H1 (cell line): Measurements from ENCODE around the gene GRIK4. TPM values are rescaled to one million over a fixed set of nuclear protein-coding genes. Genes with fewer than 3 reads are reported as not detected.

Source experiments
- CTCF ChIA-PET: fragments of 300-600 bp; sonication (Branson Sonifier 250); formaldehyde crosslinking; loops from one replicate; lab custom pipeline; 2021; ENCODE audit not compliant: partially characterized antibody; lab: Charles Lee
- POLR2A ChIA-PET: fragments of 300-600 bp; sonication (Branson Sonifier 250); formaldehyde crosslinking; loops from one replicate; lab custom pipeline; 2021; ENCODE audit warnings: inconsistent platforms; ENCODE audit not compliant: partially characterized antibody; lab: Charles Lee
- DNase-seq, 2 experiments: peaks; one replicate each; pipeline versions ENCODE4 v3.0.0 to v3.0.0-alpha.2; 2010 to 2022; ENCODE audit warnings: low spot score in 2 of 2, low read depth in 1 of 2, mixed read lengths in 1 of 2
- FAIRE-seq: peaks from 2 replicates; lab custom pipeline; 2011; peaks lifted over from hg19 to GRCh38; lab: Jason Lieb, UNC
- H2AFZ ChIP-seq: 2 replicates; pipeline ENCODE4 v1.8.1; 2012; ENCODE audit warnings: low read length, inconsistent platforms
- H2AK5ac ChIP-seq: 2 replicates; pipeline ENCODE4 v1.6.1; 2013; ENCODE audit warnings: low read depth, low read length
- H2BK120ac ChIP-seq: replicated peaks from 2 replicates; pipeline ENCODE3; 2013; ENCODE audit warnings: low read depth, low read length, inconsistent platforms
- H2BK12ac ChIP-seq: 2 replicates; pipeline ENCODE4 v1.6.1; 2013; ENCODE audit warnings: low read depth, low read length
- H2BK15ac ChIP-seq: 2 replicates; pipeline ENCODE4 v1.6.1; 2013; ENCODE audit warnings: low read length
- H2BK20ac ChIP-seq: 2 replicates; pipeline ENCODE4 v1.6.1; 2013; ENCODE audit warnings: low read length
- H2BK5ac ChIP-seq: 2 replicates; pipeline ENCODE4 v1.6.1; 2013; ENCODE audit warnings: low read depth, low read length
- H3K14ac ChIP-seq: 2 replicates; pipeline ENCODE4 v1.6.1; 2013; ENCODE audit warnings: inconsistent platforms; ENCODE audit not compliant: insufficient read length
- H3K18ac ChIP-seq: 2 replicates; pipeline ENCODE4 v1.6.1; 2013; ENCODE audit warnings: low read length; ENCODE audit errors: extremely low read depth
- H3K23ac ChIP-seq: 2 replicates; pipeline ENCODE4 v1.6.1; 2013; ENCODE audit warnings: inconsistent platforms; ENCODE audit not compliant: insufficient read length
- H3K23me2 ChIP-seq: 2 replicates; pipeline ENCODE4 v1.6.1; 2013; ENCODE audit warnings: low read depth, low read length
- H3K27ac ChIP-seq: 2 replicates; pipeline ENCODE4 v1.6.1; 2011; ENCODE audit warnings: low read depth, low read length, inconsistent platforms
- H3K27me3 ChIP-seq, 4 experiments: replicated peaks in 1 of 4; 1 replicate in 1 of 4; 2 replicates in 3 of 4; pipeline versions ENCODE4 v1.6.1 to v1.8.1; 2011 to 2013; ENCODE audit warnings: low read length in 3 of 4, mild to moderate bottlenecking in 3 of 4, inconsistent platforms in 2 of 4, mixed read lengths in 2 of 4, moderate library complexity in 1 of 4; ENCODE audit not compliant: control insufficient read depth in 3 of 4, insufficient read depth in 3 of 4; ENCODE audit errors: extremely low read depth in 1 of 4
- H3K36me3 ChIP-seq, 4 experiments: 2 replicates each; pipeline versions ENCODE4 v1.6.1 to v1.8.1; 2011 to 2013; ENCODE audit warnings: mild to moderate bottlenecking in 4 of 4, low read length in 3 of 4, moderate library complexity in 2 of 4, control low read depth in 1 of 4, inconsistent platforms in 1 of 4; ENCODE audit not compliant: insufficient read depth in 4 of 4, control insufficient read depth in 2 of 4
- H3K4ac ChIP-seq: replicated peaks from 2 replicates; pipeline ENCODE3; 2013; ENCODE audit warnings: low read length, low read depth, mixed read lengths, inconsistent platforms; ENCODE audit not compliant: insufficient read length
- H3K4me1 ChIP-seq, 4 experiments: replicated peaks in 1 of 4; 1 replicate in 1 of 4; 2 replicates in 3 of 4; pipeline versions ENCODE4 v1.6.1 to v1.8.1; 2011 to 2013; ENCODE audit warnings: low read length in 3 of 4, inconsistent platforms in 2 of 4, mixed read lengths in 1 of 4; ENCODE audit not compliant: insufficient read depth in 4 of 4, control insufficient read depth in 3 of 4
- H3K4me2 ChIP-seq, 2 experiments: 2 replicates each; pipeline versions ENCODE4 v1.6.1 to v1.8.1; 2011 to 2013; ENCODE audit warnings: low read depth in 2 of 2, low read length in 2 of 2, control low read depth in 1 of 2, inconsistent platforms in 1 of 2, mild to moderate bottlenecking in 1 of 2; ENCODE audit not compliant: insufficient read depth in 1 of 2
- H3K4me3 ChIP-seq, 4 experiments: fragments of 200-600, 300-600 bp in 1 of 4; sonication (generic), shearing (Covaris generic), sonication (Bioruptor Twin) in 1 of 4; 2 replicates each; pipeline versions ENCODE4 v1.5.1 to v1.8.1; 2011 to 2016; ENCODE audit warnings: low read length in 4 of 4, low read depth in 3 of 4, control low read depth in 2 of 4, inconsistent platforms in 2 of 4, mild to moderate bottlenecking in 2 of 4, mixed read lengths in 1 of 4, moderate library complexity in 1 of 4; ENCODE audit not compliant: insufficient read depth in 2 of 4; ENCODE audit errors: extremely low read depth in 1 of 4
- H3K56ac ChIP-seq: replicated peaks from 2 replicates; pipeline ENCODE3; 2013; ENCODE audit warnings: low read depth, mild to moderate bottlenecking, mixed read lengths, low read length, inconsistent platforms; ENCODE audit not compliant: insufficient read length
- H3K79me1 ChIP-seq: 2 replicates; pipeline ENCODE4 v1.6.1; 2013; ENCODE audit warnings: low read depth, low read length, control low read depth
- H3K79me2 ChIP-seq, 2 experiments: 2 replicates each; pipeline versions ENCODE4 v1.6.1 to v1.8.1; 2012 to 2013; ENCODE audit warnings: low read length in 2 of 2, mild to moderate bottlenecking in 2 of 2, inconsistent platforms in 1 of 2; ENCODE audit not compliant: insufficient read depth in 2 of 2, control insufficient read depth in 1 of 2
- H3K9ac ChIP-seq, 4 experiments: replicated peaks in 1 of 4; 1 replicate in 1 of 4; 2 replicates in 3 of 4; pipeline versions ENCODE4 v1.6.1 to v1.8.1; 2011 to 2013; ENCODE audit warnings: low read depth in 3 of 4, low read length in 3 of 4, control low read depth in 2 of 4, mild to moderate bottlenecking in 2 of 4, moderate library complexity in 2 of 4, inconsistent platforms in 1 of 4; ENCODE audit errors: extremely low read depth in 1 of 4
- H3K9me3 ChIP-seq, 2 experiments: 2 replicates each; pipeline versions ENCODE4 v1.6.1 to v1.8.1; 2012 to 2013; ENCODE audit warnings: mild to moderate bottlenecking in 2 of 2, moderate library complexity in 2 of 2, control low read depth in 1 of 2, inconsistent platforms in 1 of 2, low read depth in 1 of 2, low read length in 1 of 2, mixed read lengths in 1 of 2; ENCODE audit not compliant: insufficient read depth in 2 of 2
- H4K20me1 ChIP-seq, 2 experiments: replicated peaks in 1 of 2; 2 replicates each; pipeline versions ENCODE3 to v1.8.1; 2011 to 2013; ENCODE audit warnings: inconsistent platforms in 2 of 2, low read length in 2 of 2, mild to moderate bottlenecking in 1 of 2; ENCODE audit not compliant: insufficient read depth in 2 of 2, control insufficient read depth in 1 of 2
- H4K5ac ChIP-seq: 2 replicates; pipeline ENCODE4 v1.6.1; 2013; ENCODE audit warnings: low read length, low read depth, mixed read lengths, inconsistent platforms; ENCODE audit not compliant: insufficient read length
- H4K8ac ChIP-seq: 2 replicates; pipeline ENCODE4 v1.8.0; 2013; ENCODE audit warnings: mild to moderate bottlenecking, moderate library complexity, low read length, inconsistent platforms; ENCODE audit not compliant: insufficient read depth; ENCODE audit errors: extremely low read depth
- H4K91ac ChIP-seq: replicated peaks from 2 replicates; pipeline ENCODE3; 2013; ENCODE audit warnings: low read length, mixed read lengths, inconsistent platforms; ENCODE audit not compliant: insufficient read length
- BACH1 ChIP-seq: IDR thresholded peaks from 2 replicates; pipeline ENCODE4 v1.6.1; 2012; ENCODE audit warnings: low read length, improper control_type of control experiment
- RAD21 ChIP-seq, 2 experiments: IDR thresholded peaks in 1 of 2; conservative IDR thresholded peaks in 1 of 2; 2 replicates each; pipeline ENCODE4 v1.6.1; 2011; ENCODE audit warnings: low read depth in 2 of 2, low read length in 2 of 2, improper control_type of control experiment in 1 of 2, inconsistent platforms in 1 of 2, mild to moderate bottlenecking in 1 of 2, moderate library complexity in 1 of 2
- WGBS, 2 experiments: shearing (Covaris generic) in 1 of 2; methylation state at CpG; one replicate each; pipeline versions ENCODE4 v1.1.6 to v1.1.7; 2013 to 2015; ENCODE audit warnings: low lambda C conversion rate in 2 of 2, mixed read lengths in 2 of 2, inconsistent platforms in 1 of 2, low coverage in 1 of 2, missing lambda C conversion rate in 1 of 2; ENCODE audit not compliant: insufficient replicate concordance in 2 of 2, insufficient coverage in 1 of 2, insufficient read length in 1 of 2; ENCODE audit errors: extremely low coverage in 1 of 2, missing lambda C conversion rate in 1 of 2; 5-methylcytosine and 5-hydroxymethylcytosine counted together
- polyA plus RNA-seq, 7 experiments: library from polyadenylated mRNA; depleted of rRNA in 3 of 7; stranded (reverse) in 5 of 7; unstranded in 2 of 7; fragments of >200 nt in 5 of 7; fragments of 200-250 nt in 2 of 7; gene quantifications; 1 replicate in 5 of 7; 2 replicates in 1 of 7; 4 replicates in 1 of 7; pipeline versions ENCODE4 v1.2.1 to v1.2.3, GENCODE V29; 2011 to 2013; ENCODE audit warnings: missing spikeins in 2 of 7, mixed read lengths in 2 of 7
- total RNA-seq: library from RNA; stranded (reverse); fragmentation: NEBNext Ultra II Directional; extraction: Animal tissue kit (Norgen Biotek cat#: 25700); gene quantifications from 2 replicates; pipeline ENCODE4 v1.2.1, GENCODE V29; 2021
- TF ChIP-seq, protein P1 (sequence below), 3 experiments: IDR thresholded peaks; 1 replicate in 2 of 3; 2 replicates in 1 of 3; pipeline versions ENCODE4 v1.5.1 to v1.6.1; 2011; ENCODE audit warnings: low read length in 3 of 3, mild to moderate bottlenecking in 3 of 3, inconsistent platforms in 2 of 3, low read depth in 1 of 3, moderate library complexity in 1 of 3; ENCODE audit not compliant: insufficient read depth in 1 of 3; ENCODE audit errors: control extremely low read depth in 1 of 3

Gene GRIK4
- total and polyA plus RNA-seq, 2 of the 8 experiments (the other 6 are each of a cell fraction or from before 2014, with no cell fraction given), result 1.2 to 2.9 TPM

DNA sequence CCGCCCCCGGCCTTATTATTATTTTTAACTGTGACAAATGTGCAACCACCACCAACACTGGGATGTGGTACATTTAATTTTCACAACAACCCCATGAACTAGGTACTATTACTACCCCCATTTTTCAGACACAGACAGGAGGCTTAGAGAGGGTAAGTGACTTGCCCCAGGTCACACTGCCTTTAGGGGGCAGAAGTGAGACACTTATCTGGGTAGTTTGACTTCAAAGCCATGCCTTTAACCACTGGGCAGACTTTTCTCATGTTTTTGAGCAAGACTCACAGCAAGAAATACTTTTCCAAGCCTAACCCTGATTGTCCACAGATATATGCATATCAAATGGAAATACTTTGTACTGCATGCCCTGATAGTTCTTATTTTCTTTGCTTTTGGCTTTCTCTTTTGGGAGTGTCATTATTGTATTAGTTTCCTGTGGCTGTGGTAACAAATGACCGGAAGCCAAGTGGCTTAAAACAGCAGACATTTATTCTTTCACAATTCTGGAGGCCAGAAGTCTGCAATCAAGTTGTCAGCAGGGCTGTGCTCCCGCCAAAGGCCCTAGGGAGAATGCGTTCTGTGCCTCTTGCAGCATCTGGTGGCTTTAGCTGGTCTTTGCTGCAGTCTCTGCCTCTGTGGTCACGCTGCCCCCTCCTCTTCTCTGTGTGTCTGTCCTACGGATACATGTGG, 110.8 kb downstream of the GRIK4 start:
- no peak overlapping the region for H3K4me3 ChIP-seq
- H3K18ac ChIP-seq, result no peak overlapping the region
- no peaks in the 10 kb centered on the region for H3K36me3 ChIP-seq
- no peaks in the 10 kb centered on the region for H3K79me2 ChIP-seq
- H3K4ac ChIP-seq, result no peak overlapping the region
- no peaks in the 10 kb centered on the region for H3K27me3 ChIP-seq
- WGBS, 2 experiments, result 80% methylated on average over 7 of the region's 7 CpGs; no CpG with 5 or more reads in 1 of the 2 experiments
- H3K23me2 ChIP-seq, result no peaks in the 10 kb centered on the region
- no peak for FAIRE-seq
- H2BK12ac ChIP-seq, result no peak overlapping the region
- H3K9me3 ChIP-seq, result peaks cover 17% of the 10 kb centered on the region in 2 experiments
- no peak overlapping the region for H4K5ac ChIP-seq
- DNase-seq, result no peak
- H2AK5ac ChIP-seq, result no peak overlapping the region
- no peak overlapping the region for H2AFZ ChIP-seq
- TF ChIP-seq, protein P1, sequence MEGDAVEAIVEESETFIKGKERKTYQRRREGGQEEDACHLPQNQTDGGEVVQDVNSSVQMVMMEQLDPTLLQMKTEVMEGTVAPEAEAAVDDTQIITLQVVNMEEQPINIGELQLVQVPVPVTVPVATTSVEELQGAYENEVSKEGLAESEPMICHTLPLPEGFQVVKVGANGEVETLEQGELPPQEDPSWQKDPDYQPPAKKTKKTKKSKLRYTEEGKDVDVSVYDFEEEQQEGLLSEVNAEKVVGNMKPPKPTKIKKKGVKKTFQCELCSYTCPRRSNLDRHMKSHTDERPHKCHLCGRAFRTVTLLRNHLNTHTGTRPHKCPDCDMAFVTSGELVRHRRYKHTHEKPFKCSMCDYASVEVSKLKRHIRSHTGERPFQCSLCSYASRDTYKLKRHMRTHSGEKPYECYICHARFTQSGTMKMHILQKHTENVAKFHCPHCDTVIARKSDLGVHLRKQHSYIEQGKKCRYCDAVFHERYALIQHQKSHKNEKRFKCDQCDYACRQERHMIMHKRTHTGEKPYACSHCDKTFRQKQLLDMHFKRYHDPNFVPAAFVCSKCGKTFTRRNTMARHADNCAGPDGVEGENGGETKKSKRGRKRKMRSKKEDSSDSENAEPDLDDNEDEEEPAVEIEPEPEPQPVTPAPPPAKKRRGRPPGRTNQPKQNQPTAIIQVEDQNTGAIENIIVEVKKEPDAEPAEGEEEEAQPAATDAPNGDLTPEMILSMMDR (IDR thresholded peaks at IDR 0.05; ENCODE audit: control extremely low read depth in 1 of 3, insufficient read depth in 1 of 3, low read depth in 1 of 3, low read length in 3 of 3), result peak; percentile 30 to 75 (median 47)
- TF ChIP-seq BACH1, result no peak
- peak; percentile 47 to 61; a peak in 3 of 4 replicates for TF ChIP-seq RAD21 (IDR thresholded peaks at IDR 0.05 in 1 of 2, conservative IDR thresholded peaks at IDR 0.05 in 1 of 2; ENCODE audit: low read depth in 2 of 2, low read length in 2 of 2)
- TF ChIP-seq, all 59 proteins: peak for 2
- no peak overlapping the region for H3K14ac ChIP-seq
- no peak overlapping the region for H3K56ac ChIP-seq
- H3K79me1 ChIP-seq, result no peaks in the 10 kb centered on the region
- no peak overlapping the region for H3K27ac ChIP-seq
- H3K4me2 ChIP-seq, result no peak overlapping the region
- H3K23ac ChIP-seq, result no peak overlapping the region
- no peak overlapping the region for H2BK20ac ChIP-seq
- H2BK5ac ChIP-seq, result no peak overlapping the region
- no peak overlapping the region for H4K91ac ChIP-seq
- H2BK15ac ChIP-seq, result no peak overlapping the region
- no peak overlapping the region for H3K9ac ChIP-seq
- no peaks in the 10 kb centered on the region; a peak in 1 of 7 replicates for H3K4me1 ChIP-seq
- no peak overlapping the region for H2BK120ac ChIP-seq
- CTCF ChIA-PET, result interaction anchor here (0.7 to 14.6 kb wide), 13 partner anchors 11 to 290 kb away, joined by 3 to 155 read pairs (median 4); no protein-coding TSS in a partner anchor
- H4K8ac ChIP-seq, result no peak overlapping the region; the same call in 1 of the 2 replicates
- H4K20me1 ChIP-seq, result no peaks in the 10 kb centered on the region
- POLR2A ChIA-PET, result no interaction called here
